Measurements from ENCODE around the gene BSND.

- TF ChIP-seq TARDBP (IDR thresholded peaks at IDR 0.05) (no peak), SP1 (IDR thresholded peaks at IDR 0.05) (no peak), LEF1 (IDR thresholded peaks at IDR 0.05; ENCODE audit: borderline replicate concordance) (no peak), FOXA1 (IDR thresholded peaks at IDR 0.05) (no peak), ARNT (IDR thresholded peaks at IDR 0.05) (no peak), L3MBTL2 (conservative IDR thresholded peaks at IDR 0.05) (no peak), BHLHE40 (IDR thresholded peaks at IDR 0.05; ENCODE audit: borderline replicate concordance) (no peak), SUZ12 (IDR thresholded peaks at IDR 0.05) (no peak), HDGF (IDR thresholded peaks at IDR 0.05; ENCODE audit: borderline replicate concordance) (no peak), FOXM1 (IDR thresholded peaks at IDR 0.05; ENCODE audit: borderline replicate concordance) (no peak)
- TF ChIP-seq, protein P1, sequence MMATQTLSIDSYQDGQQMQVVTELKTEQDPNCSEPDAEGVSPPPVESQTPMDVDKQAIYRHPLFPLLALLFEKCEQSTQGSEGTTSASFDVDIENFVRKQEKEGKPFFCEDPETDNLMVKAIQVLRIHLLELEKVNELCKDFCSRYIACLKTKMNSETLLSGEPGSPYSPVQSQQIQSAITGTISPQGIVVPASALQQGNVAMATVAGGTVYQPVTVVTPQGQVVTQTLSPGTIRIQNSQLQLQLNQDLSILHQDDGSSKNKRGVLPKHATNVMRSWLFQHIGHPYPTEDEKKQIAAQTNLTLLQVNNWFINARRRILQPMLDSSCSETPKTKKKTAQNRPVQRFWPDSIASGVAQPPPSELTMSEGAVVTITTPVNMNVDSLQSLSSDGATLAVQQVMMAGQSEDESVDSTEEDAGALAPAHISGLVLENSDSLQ (IDR thresholded peaks at IDR 0.05) = no peak
Observed at GRCh38 chr1:54998100-54998499, 633 bp upstream of the BSND start.
